Body of pancreas (tissue), 4 donors: Measurements from ENCODE around the gene INHA.

ENCODE experiments used
- CTCF ChIP-seq, 7 experiments: fragments of 450-650 bp in 4 of 7; fragments of 200-600 bp in 3 of 7; sonication (generic) in 3 of 7; IDR thresholded peaks; one replicate each; pipeline ENCODE4 v1.5.1; 2016 to 2019; ENCODE audit warnings: antibody characterized with exemption in 7 of 7
- POLR2A ChIP-seq, 3 donors: fragments of 450-650 bp; IDR thresholded peaks; one replicate each; pipeline ENCODE4 v1.6.1; 2016; ENCODE audit warnings: antibody characterized with exemption in 3 of 3, mild to moderate bottlenecking in 2 of 3

- TF ChIP-seq CTCF (IDR thresholded peaks at IDR 0.05) (no peak), POLR2A (IDR thresholded peaks at IDR 0.05) (no peak)
Measured at GRCh38 chr2:219540784-219541504, 31.2 kb upstream of the INHA start.
